K562 (cell line): ENCODE results near the gene PRRG1. TPM values are rescaled to one million over a fixed set of nuclear protein-coding genes. Genes with fewer than 3 reads are reported as not detected.

ENCODE experiments used
- ELF2 ChIP-seq: fragments of 250-450 bp; sonication (Bioruptor Pico); IDR thresholded peaks from 2 replicates; pipeline ENCODE4 v1.5.0; 2021; ENCODE audit warnings: mild to moderate bottlenecking
- FOSL1 ChIP-seq: fragments of 200-800 bp; sonication (Bioruptor generic); conservative IDR thresholded peaks from 2 replicates; pipeline ENCODE4 v1.6.1; 2016; ENCODE audit warnings: missing genetic modification characterization, missing compliant biosample characterization
- IFI16 ChIP-seq: fragments of 250-450 bp; sonication (Bioruptor Pico); IDR thresholded peaks from 2 replicates; pipeline ENCODE4 v2.1.2; 2022; ENCODE audit warnings: mild to moderate bottlenecking, inconsistent platforms
- JUND ChIP-seq, 2 experiments: IDR thresholded peaks; 2 replicates in 1 of 2; 3 replicates in 1 of 2; pipeline ENCODE4 v1.6.1; 2011; ENCODE audit warnings: borderline replicate concordance in 2 of 2, low read depth in 2 of 2, low read length in 2 of 2, improper control_type of control experiment in 1 of 2, missing biosample characterization in 1 of 2, missing genetic modification characterization in 1 of 2, missing genetic modification reagents in 1 of 2
- NFIC ChIP-seq: fragments of 450-650 bp; IDR thresholded peaks from 2 replicates; pipeline ENCODE4 v1.6.1; 2017; ENCODE audit warnings: mild to moderate bottlenecking, inconsistent platforms
- PHF21A ChIP-seq: fragments of 450-650 bp; IDR thresholded peaks from 2 replicates; pipeline ENCODE4 v1.6.1; 2017; ENCODE audit warnings: low read depth, borderline replicate concordance
- SMARCC2 ChIP-seq: fragments of 450-650 bp; IDR thresholded peaks from 2 replicates; pipeline ENCODE4 v1.6.1; 2017; ENCODE audit warnings: antibody characterized with exemption, moderate library complexity, mild to moderate bottlenecking, low read depth
- TAL1 ChIP-seq: fragments of 450-650 bp; IDR thresholded peaks from 2 replicates; pipeline ENCODE4 v1.6.1; 2016; ENCODE audit warnings: mild to moderate bottlenecking
- TCF3 ChIP-seq: sonication (generic); formaldehyde crosslinking; IDR thresholded peaks from 2 replicates; pipeline ENCODE4 v1.4.0; 2020; ENCODE audit warnings: mild to moderate bottlenecking, missing genetic modification reagents
- polyA plus RNA-seq, 8 experiments: library from polyadenylated mRNA; depleted of rRNA in 4 of 8; stranded (reverse) in 5 of 8; unstranded in 3 of 8; fragments of >200 nt; fragmentation: Nextera tagmentation in 2 of 8; fragmentation: Illumina TruSeq in 1 of 8; extraction: Ambion mirVana in 2 of 8; extraction: Trizol in 1 of 8; gene quantifications; 2 replicates each; pipeline versions ENCODE4 v1.2.1 to v1.2.3, GENCODE V29; 2011 to 2014; ENCODE audit warnings: inconsistent platforms in 1 of 8, missing spikeins in 1 of 8
- total RNA-seq, 7 experiments: library from RNA; depleted of rRNA in 6 of 7; stranded (reverse); fragments of >200 nt in 6 of 7; fragmentation: Illumina TruSeq in 2 of 7; extraction: Trizol in 2 of 7; gene quantifications; 2 replicates each; pipeline versions ENCODE4 v1.2.1 to v1.2.3, GENCODE V29; 2011 to 2021; ENCODE audit warnings: low replicate concordance in 1 of 7
- TF ChIP-seq, protein P1 (sequence below): IDR thresholded peaks from 2 replicates; pipeline ENCODE4 v1.6.1; 2014; ENCODE audit warnings: antibody characterized with exemption
- TF ChIP-seq, protein P2 (sequence below): fragments of 250-450 bp; sonication (Bioruptor Pico); IDR thresholded peaks from 2 replicates; pipeline ENCODE4 v1.5.0; 2021

The PRRG1 gene
- total and polyA plus RNA-seq, 9 of the 15 experiments (the other 6 are each of a cell fraction or from before 2014, with no cell fraction given): 1.7 to 11.8 (median 4.2) TPM

DNA sequence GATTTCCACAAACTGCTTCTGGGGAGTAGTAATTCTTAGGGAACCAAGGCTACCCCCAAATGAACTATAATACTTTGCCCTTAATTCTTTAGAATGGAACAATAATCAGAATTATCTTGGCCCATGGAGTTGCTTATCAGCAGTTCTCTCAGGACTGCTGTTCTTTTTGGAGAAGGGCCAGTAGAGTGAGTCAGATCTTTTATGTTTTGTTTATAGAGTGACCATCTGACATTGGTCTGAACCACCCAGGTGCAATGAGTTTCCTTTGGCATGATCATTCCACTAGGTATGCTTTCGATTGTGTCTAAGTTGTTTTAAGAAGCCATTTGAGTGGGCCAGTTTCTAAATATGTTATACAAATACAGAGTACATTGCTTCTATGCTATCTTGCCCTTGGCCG lies 31.8 kb downstream of the PRRG1 start (continued):
- TF ChIP-seq JUND (IDR thresholded peaks at IDR 0.05; ENCODE audit: borderline replicate concordance, low read depth, low read length) (peak; percentile 86), JUND (tag; IDR thresholded peaks at IDR 0.05; ENCODE audit: borderline replicate concordance, low read depth, low read length) (peak; percentile 81; the same call in 2 of the 3 replicates), PHF21A (no peak), ELF2 (no peak), TAL1 (peak; percentile 56), IFI16 (no peak), SMARCC2 (peak; percentile 40; the same call in 1 of the 2 replicates), FOSL1 (tag) (peak; percentile 85), NFIC (peak; percentile 84), TCF3 (CRISPR knock-in tag) (peak; percentile 36; the same call in 1 of the 2 replicates)
- TF ChIP-seq, protein P1, sequence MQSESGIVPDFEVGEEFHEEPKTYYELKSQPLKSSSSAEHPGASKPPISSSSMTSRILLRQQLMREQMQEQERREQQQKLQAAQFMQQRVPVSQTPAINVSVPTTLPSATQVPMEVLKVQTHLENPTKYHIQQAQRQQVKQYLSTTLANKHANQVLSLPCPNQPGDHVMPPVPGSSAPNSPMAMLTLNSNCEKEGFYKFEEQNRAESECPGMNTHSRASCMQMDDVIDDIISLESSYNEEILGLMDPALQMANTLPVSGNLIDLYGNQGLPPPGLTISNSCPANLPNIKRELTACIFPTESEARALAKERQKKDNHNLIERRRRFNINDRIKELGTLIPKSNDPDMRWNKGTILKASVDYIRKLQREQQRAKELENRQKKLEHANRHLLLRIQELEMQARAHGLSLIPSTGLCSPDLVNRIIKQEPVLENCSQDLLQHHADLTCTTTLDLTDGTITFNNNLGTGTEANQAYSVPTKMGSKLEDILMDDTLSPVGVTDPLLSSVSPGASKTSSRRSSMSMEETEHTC: no peak
- TF ChIP-seq, protein P2, sequence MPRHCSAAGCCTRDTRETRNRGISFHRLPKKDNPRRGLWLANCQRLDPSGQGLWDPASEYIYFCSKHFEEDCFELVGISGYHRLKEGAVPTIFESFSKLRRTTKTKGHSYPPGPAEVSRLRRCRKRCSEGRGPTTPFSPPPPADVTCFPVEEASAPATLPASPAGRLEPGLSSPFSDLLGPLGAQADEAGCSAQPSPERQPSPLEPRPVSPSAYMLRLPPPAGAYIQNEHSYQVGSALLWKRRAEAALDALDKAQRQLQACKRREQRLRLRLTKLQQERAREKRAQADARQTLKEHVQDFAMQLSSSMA: no peak
- TF ChIP-seq, all 486 proteins: peak for 21
